H1 (cell line): ENCODE results near the gene MYG1.

Experiments used
- POLR2A ChIP-seq, 2 experiments: IDR thresholded peaks; 1 replicate in 1 of 2; 2 replicates in 1 of 2; pipeline ENCODE4 v1.6.1; 2011; ENCODE audit warnings: low read depth in 2 of 2, low read length in 2 of 2, mild to moderate bottlenecking in 2 of 2; ENCODE audit errors: control extremely low read depth in 1 of 2
- TF ChIP-seq, protein P1 (sequence below), 3 experiments: IDR thresholded peaks; 1 replicate in 2 of 3; 2 replicates in 1 of 3; pipeline versions ENCODE4 v1.5.1 to v1.6.1; 2011; ENCODE audit warnings: low read length in 3 of 3, mild to moderate bottlenecking in 3 of 3, inconsistent platforms in 2 of 3, low read depth in 1 of 3, moderate library complexity in 1 of 3; ENCODE audit not compliant: insufficient read depth in 1 of 3; ENCODE audit errors: control extremely low read depth in 1 of 3

DNA sequence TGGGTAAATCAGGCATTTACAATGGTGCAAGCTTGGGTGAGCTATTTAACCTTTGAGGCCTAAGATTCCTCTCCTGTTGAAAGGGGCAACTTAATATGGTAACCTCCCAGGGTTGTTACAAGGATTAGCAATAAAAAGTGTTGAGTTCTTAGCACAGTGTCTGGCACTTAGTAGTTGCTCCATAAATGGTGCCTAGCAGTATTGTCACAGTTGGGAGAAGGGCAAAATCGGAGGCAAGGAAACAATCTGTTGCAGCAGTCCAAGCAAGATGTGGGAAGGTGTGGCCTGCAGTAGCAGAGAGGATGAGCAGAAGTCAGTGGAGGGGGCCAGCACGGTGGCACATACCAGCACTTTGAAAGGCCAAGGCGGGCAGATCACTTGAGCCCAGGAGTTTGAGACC is 44.0 kb downstream of the MYG1 start:
- TF ChIP-seq, protein P1, sequence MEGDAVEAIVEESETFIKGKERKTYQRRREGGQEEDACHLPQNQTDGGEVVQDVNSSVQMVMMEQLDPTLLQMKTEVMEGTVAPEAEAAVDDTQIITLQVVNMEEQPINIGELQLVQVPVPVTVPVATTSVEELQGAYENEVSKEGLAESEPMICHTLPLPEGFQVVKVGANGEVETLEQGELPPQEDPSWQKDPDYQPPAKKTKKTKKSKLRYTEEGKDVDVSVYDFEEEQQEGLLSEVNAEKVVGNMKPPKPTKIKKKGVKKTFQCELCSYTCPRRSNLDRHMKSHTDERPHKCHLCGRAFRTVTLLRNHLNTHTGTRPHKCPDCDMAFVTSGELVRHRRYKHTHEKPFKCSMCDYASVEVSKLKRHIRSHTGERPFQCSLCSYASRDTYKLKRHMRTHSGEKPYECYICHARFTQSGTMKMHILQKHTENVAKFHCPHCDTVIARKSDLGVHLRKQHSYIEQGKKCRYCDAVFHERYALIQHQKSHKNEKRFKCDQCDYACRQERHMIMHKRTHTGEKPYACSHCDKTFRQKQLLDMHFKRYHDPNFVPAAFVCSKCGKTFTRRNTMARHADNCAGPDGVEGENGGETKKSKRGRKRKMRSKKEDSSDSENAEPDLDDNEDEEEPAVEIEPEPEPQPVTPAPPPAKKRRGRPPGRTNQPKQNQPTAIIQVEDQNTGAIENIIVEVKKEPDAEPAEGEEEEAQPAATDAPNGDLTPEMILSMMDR (IDR thresholded peaks at IDR 0.05; ENCODE audit: control extremely low read depth in 1 of 3, insufficient read depth in 1 of 3, low read depth in 1 of 3, low read length in 3 of 3): no peak
- no peak for TF ChIP-seq POLR2A (IDR thresholded peaks at IDR 0.05; ENCODE audit: control extremely low read depth in 1 of 2, low read depth in 2 of 2, low read length in 2 of 2)
